AG04450 (cell line): ENCODE results near the gene CETN2. TPM values are rescaled to one million over a fixed set of nuclear protein-coding genes. Genes with fewer than 3 reads are reported as not detected.

ENCODE experiments used
- CTCF ChIA-PET: fragments of 300-600, 350-600 bp; formaldehyde crosslinking; extraction: SDS; loops from one replicate; lab custom pipeline; 2022; ENCODE audit warnings: antibody characterized with exemption, inconsistent platforms; lab: Charles Lee
- POLR2A ChIA-PET: fragments of 350-600 bp; formaldehyde crosslinking; extraction: SDS; loops from one replicate; lab custom pipeline; 2021; ENCODE audit warnings: antibody characterized with exemption, inconsistent platforms; lab: Yijun Ruan, JAX
- DNase-seq: peaks from one replicate; pipeline ENCODE4 v3.0.0-alpha.2; 2011; ENCODE audit warnings: low read depth, low spot score
- H3K27ac ChIP-seq: one replicate; pipeline ENCODE4 v1.5.1; 2012; ENCODE audit warnings: low read depth, low read length, control low read depth
- H3K27me3 ChIP-seq: one replicate; pipeline ENCODE4 v1.6.0; 2012; ENCODE audit warnings: low read length; ENCODE audit not compliant: control insufficient read depth, insufficient read depth
- H3K4me3 ChIP-seq: 2 replicates; pipeline ENCODE4 v1.5.1; 2011; ENCODE audit warnings: mild to moderate bottlenecking, low read depth, low read length, control low read depth
- H3K9me3 ChIP-seq: 2 replicates; pipeline ENCODE4 v1.5.1; 2012; ENCODE audit warnings: low read length; ENCODE audit not compliant: control insufficient read depth, insufficient read depth
- CTCF ChIP-seq: IDR thresholded peaks from 2 replicates; pipeline ENCODE4 v1.5.1; 2011; ENCODE audit warnings: low read depth, low read length, control low read depth, inconsistent platforms
- polyA plus RNA-seq: library from polyadenylated mRNA; depleted of rRNA; stranded (reverse); fragments of >200 nt; gene quantifications from 2 replicates; pipeline ENCODE4 v1.2.3, GENCODE V29; 2011

CETN2 gene
- polyA plus RNA-seq, 1 experiment: 70.9 TPM

- ChIA-PET CTCF (interaction anchor here (1.6 kb wide), 1 partner anchor 8 kb away, joined by 11 read pairs; the partner anchor contains the start of genes CETN2 and NSDHL), POLR2A (no interaction called here)
- H3K4me3 ChIP-seq: no peak overlapping the region
- H3K9me3 ChIP-seq: no peaks in the 10 kb centered on the region
- H3K27me3 ChIP-seq: no peaks in the 10 kb centered on the region
- DNase-seq: no peak
- no peak for TF ChIP-seq CTCF
- H3K27ac ChIP-seq: no peak overlapping the region
These were observed 8.0 kb downstream of the CETN2 start for GRCh38 chrX:152822383-152823086.

GRCh38 chrX:152821145-152821765 lies 9.3 kb downstream of the CETN2 start:
- ChIA-PET CTCF (interaction anchor here (0.6 to 1.6 kb wide), 4 partner anchors 9 to 85 kb away, joined by 3 to 11 read pairs (median 4); partner anchors contain the start of genes CETN2 and NSDHL), POLR2A (no interaction called here)
- Histone ChIP-seq H3K9me3 (no peaks in the 10 kb centered on the region), H3K4me3 (no peak overlapping the region), H3K27ac (no peak overlapping the region), H3K27me3 (no peaks in the 10 kb centered on the region)
- TF ChIP-seq CTCF: peak; percentile 52
- DNase-seq: no peak

GRCh38 chrX:152819732-152820131 lies 10.8 kb downstream of the CETN2 start:
- CTCF ChIA-PET: no interaction called here
- POLR2A ChIA-PET: interaction anchor here (1.6 kb wide), 1 partner anchor 11 kb away, joined by 4 read pairs; the partner anchor contains the start of genes CETN2 and NSDHL
- no peak for TF ChIP-seq CTCF
- no peak overlapping the region for H3K4me3 ChIP-seq
- peak overlapping the region; percentile 70 for H3K27ac ChIP-seq
- no peaks in the 10 kb centered on the region for H3K27me3 ChIP-seq
- DNase-seq: peak; percentile 27
- H3K9me3 ChIP-seq: no peaks in the 10 kb centered on the region

- DNase-seq: no peak
- no peak for TF ChIP-seq CTCF
- CTCF ChIA-PET: interaction anchor here (0.6 to 1.0 kb wide), 4 partner anchors 85 to 849 kb away, joined by 3 read pairs; no protein-coding TSS in a partner anchor
- H3K27ac ChIP-seq: peak overlapping the region; percentile 70
- POLR2A ChIA-PET: interaction anchor here (1.6 kb wide), 1 partner anchor 12 kb away, joined by 4 read pairs; the partner anchor contains the start of genes CETN2 and NSDHL
- no peaks in the 10 kb centered on the region for H3K9me3 ChIP-seq
- no peak overlapping the region for H3K4me3 ChIP-seq
- H3K27me3 ChIP-seq: no peaks in the 10 kb centered on the region
These were observed 11.3 kb downstream of the CETN2 start for GRCh38 chrX:152819266-152819665.
